ENCODE results near the gene XPA. TPM values are rescaled to one million over a fixed set of nuclear protein-coding genes. Genes with fewer than 3 reads are reported as not detected.

Gene XPA
- total and polyA plus RNA-seq, 2 of the 8 experiments (the other 6 are each of a cell fraction or from before 2014, with no cell fraction given) = 0.24 to 2.6 TPM

DNA sequence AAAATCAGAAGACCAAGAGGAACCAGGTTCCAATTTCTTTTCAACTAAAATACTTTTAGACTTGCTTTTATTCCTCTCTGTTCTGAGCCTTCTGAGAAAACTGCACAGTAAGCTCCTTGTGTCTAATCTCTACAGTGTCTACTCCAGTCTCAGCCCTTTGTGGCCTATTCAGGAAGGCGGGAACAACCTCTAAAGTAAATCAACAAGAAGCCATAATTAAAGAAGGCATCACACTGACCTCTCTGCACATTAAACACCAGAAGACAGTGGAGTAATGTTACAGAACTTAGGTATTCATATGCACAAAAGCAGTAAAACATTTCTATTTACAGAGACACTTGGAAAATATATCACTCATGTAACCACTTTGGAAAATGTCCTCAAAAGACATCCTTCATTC, 14.9 kb downstream of the XPA start:
- FAIRE-seq (no peak), DNase-seq (ENCODE audit: low read depth in 1 of 2, low spot score in 2 of 2) (no peak)
- Histone ChIP-seq H2BK20ac (ENCODE audit: low read length) (no peak overlapping the region), H4K8ac (ENCODE audit: extremely low read depth, insufficient read depth, low read length) (no peak overlapping the region), H2AFZ (ENCODE audit: low read length) (no peak overlapping the region), H2BK120ac (replicated peaks; ENCODE audit: low read depth, low read length) (no peak overlapping the region), H2BK12ac (ENCODE audit: low read depth, low read length) (no peak overlapping the region), H3K79me1 (ENCODE audit: low read depth, low read length) (no peaks in the 10 kb centered on the region), H4K20me1 (replicated peaks in 1 of 2; ENCODE audit: control insufficient read depth in 1 of 2, insufficient read depth in 2 of 2, low read length in 2 of 2) (peaks cover 2 to 3% of the 10 kb centered on the region in 2 experiments), H3K9ac (replicated peaks in 1 of 4; ENCODE audit: extremely low read depth in 1 of 4, low read depth in 3 of 4, low read length in 3 of 4) (no peak overlapping the region), H3K23ac (ENCODE audit: insufficient read length) (no peak overlapping the region), H3K4me1 (replicated peaks in 1 of 4; ENCODE audit: control insufficient read depth in 3 of 4, insufficient read depth in 4 of 4, low read length in 3 of 4) (no peaks in the 10 kb centered on the region), H3K56ac (replicated peaks; ENCODE audit: insufficient read length, low read depth, low read length) (no peak overlapping the region), H3K9me3 (ENCODE audit: insufficient read depth in 2 of 2, low read depth in 1 of 2, low read length in 1 of 2) (no peaks in the 10 kb centered on the region), H3K79me2 (ENCODE audit: control insufficient read depth in 1 of 2, insufficient read depth in 2 of 2, low read length in 2 of 2) (no peaks in the 10 kb centered on the region), H3K27me3 (replicated peaks in 1 of 4; ENCODE audit: control insufficient read depth in 3 of 4, extremely low read depth in 1 of 4, insufficient read depth in 3 of 4, low read length in 3 of 4) (no peaks in the 10 kb centered on the region), H3K14ac (ENCODE audit: insufficient read length) (no peak overlapping the region), H3K18ac (ENCODE audit: extremely low read depth, low read length) (no peak overlapping the region), H4K91ac (replicated peaks; ENCODE audit: insufficient read length, low read length) (no peak overlapping the region), H2BK15ac (ENCODE audit: low read length) (no peak overlapping the region), H2BK5ac (ENCODE audit: low read depth, low read length) (no peak overlapping the region), H3K4ac (replicated peaks; ENCODE audit: insufficient read length, low read depth, low read length) (no peak overlapping the region), H4K5ac (ENCODE audit: insufficient read length, low read depth, low read length) (no peak overlapping the region), H3K27ac (ENCODE audit: low read depth, low read length) (no peak overlapping the region), H3K36me3 (ENCODE audit: control insufficient read depth in 2 of 4, insufficient read depth in 4 of 4, low read length in 3 of 4) (peaks cover 0 to 5% (median 0%) of the 10 kb centered on the region in 4 experiments; a peak in 1 of 8 replicates), H3K4me3 (ENCODE audit: extremely low read depth in 1 of 4, insufficient read depth in 2 of 4, low read depth in 3 of 4, low read length in 4 of 4) (no peak overlapping the region), H3K23me2 (ENCODE audit: low read depth, low read length) (no peaks in the 10 kb centered on the region), H3K4me2 (ENCODE audit: insufficient read depth in 1 of 2, low read depth in 2 of 2, low read length in 2 of 2) (no peak overlapping the region), H2AK5ac (ENCODE audit: low read depth, low read length) (no peak overlapping the region)
- POLR2A ChIA-PET (ENCODE audit: partially characterized antibody) = interaction anchor here (0.9 to 1.0 kb wide), 2 partner anchors 8 to 181 kb away, joined by 3 read pairs; no protein-coding TSS in a partner anchor
- CTCF ChIA-PET (ENCODE audit: partially characterized antibody) = no interaction called here
- WGBS, 2 experiments (ENCODE audit: extremely low coverage in 1 of 2, insufficient coverage in 1 of 2, insufficient read length in 1 of 2, insufficient replicate concordance in 2 of 2, low coverage in 1 of 2, low lambda C conversion rate in 2 of 2, missing lambda C conversion rate in 1 of 2) = 86% methylated on average over 1 of the region's 1 CpG; no CpG with 5 or more reads in 1 of the 2 experiments
- TF ChIP-seq EZH2 (IDR thresholded peaks at IDR 0.05; ENCODE audit: low read depth, low read length, severe bottlenecking) = no peak
- no peak for TF ChIP-seq BRCA1 (IDR thresholded peaks at IDR 0.05; ENCODE audit: low read depth, low read length)
- no peak for TF ChIP-seq EGR1 (IDR thresholded peaks at IDR 0.05; ENCODE audit: borderline replicate concordance, low read depth, low read length)
